Tongue (tissue), 2 donors: ENCODE measurements around the gene SGTA. TPM values are rescaled to one million over a fixed set of nuclear protein-coding genes. Genes with fewer than 3 reads are reported as not detected.
"Not testable (repeated sequence)": the region's sequence is repeated elsewhere in the genome, so short reads cannot be mapped to it uniquely, and the experiment has no call there.

ENCODE experiments used
- DNase-seq: peaks from one replicate; pipeline ENCODE4 v3.0.0-alpha.2; 2015
- total RNA-seq: library from RNA; depleted of rRNA; stranded (reverse); fragments of >200 nt; gene quantifications from one replicate; pipeline ENCODE4 v1.2.3, GENCODE V29; 2014

Gene SGTA
- total RNA-seq, 1 donor from 2014 or later: 49.7 TPM

- DNase-seq: no peak
Observed at GRCh38 chr19:2726904-2727639, 56.0 kb downstream of the SGTA start.

GRCh38 chr19:2726160-2726855 lies 56.8 kb downstream of the SGTA start:
- DNase-seq: no peak

- no peak for DNase-seq
Observed at GRCh38 chr19:2724148-2724557, 58.9 kb downstream of the SGTA start.

- DNase-seq: no peak
Observed at GRCh38 chr19:2723747-2724146, 59.3 kb downstream of the SGTA start.

DNA sequence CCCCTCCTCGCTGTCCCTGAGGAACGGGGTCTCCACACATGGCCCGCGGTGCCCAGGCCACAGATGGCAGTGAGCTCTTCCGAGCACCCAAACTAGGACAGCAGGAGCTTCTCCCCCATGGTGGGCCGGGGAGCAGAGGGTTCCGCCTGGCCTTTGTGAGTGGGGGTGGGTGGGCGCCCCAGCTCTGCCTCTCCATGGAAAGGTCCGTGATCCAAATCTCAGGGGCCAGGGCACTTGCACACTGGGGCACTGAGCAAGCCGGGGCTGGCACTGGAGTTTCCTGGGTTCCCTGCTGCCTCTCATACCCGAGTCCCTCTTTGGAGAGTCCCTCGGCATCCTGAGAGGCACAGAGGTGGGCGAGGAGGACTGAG lies 59.7 kb downstream of the SGTA start:
- no peak for DNase-seq

DNA sequence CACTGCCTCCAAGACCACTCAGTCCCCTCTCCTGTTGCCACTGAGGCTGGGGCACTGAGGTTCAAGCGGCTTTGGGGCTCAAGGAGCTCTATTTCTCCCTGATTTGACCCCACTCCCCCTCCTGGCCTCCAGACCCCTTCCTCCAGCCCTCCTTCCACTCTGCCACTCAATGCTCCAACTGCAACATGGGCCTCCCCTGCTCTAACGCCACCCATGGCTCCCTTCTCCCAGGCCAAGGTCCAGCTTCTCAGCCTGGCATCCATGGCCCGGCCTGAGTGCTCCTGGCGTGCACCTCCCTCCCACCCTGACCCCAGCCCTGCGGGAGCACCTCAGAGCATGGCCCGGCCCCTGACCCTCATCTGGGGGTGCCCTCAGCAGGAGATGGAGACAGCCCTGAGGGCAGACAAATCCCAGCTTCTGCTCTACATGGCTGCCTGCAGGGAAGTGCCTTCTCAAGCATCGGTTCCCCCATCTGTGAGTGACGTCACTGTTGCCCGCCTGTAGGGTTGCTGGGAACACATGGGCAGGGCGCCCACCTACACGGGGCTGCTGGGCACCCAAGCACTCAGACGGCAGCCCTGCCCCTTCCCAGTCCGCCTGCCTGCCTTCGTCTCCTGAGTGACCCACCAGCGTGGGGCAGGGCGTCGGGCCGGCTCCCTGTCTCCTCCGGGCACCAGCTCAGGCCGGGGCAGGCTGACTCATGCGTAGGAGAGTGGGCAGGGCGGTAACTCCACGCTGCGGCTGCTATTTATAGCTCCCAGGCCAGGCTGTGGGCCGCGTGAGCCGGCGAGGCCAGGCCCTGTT lies 60.3 kb downstream of the SGTA start:
- no peak for DNase-seq

GRCh38 chr19:2721570-2722540 lies 61.2 kb downstream of the SGTA start:
- DNase-seq: no peak

DNA sequence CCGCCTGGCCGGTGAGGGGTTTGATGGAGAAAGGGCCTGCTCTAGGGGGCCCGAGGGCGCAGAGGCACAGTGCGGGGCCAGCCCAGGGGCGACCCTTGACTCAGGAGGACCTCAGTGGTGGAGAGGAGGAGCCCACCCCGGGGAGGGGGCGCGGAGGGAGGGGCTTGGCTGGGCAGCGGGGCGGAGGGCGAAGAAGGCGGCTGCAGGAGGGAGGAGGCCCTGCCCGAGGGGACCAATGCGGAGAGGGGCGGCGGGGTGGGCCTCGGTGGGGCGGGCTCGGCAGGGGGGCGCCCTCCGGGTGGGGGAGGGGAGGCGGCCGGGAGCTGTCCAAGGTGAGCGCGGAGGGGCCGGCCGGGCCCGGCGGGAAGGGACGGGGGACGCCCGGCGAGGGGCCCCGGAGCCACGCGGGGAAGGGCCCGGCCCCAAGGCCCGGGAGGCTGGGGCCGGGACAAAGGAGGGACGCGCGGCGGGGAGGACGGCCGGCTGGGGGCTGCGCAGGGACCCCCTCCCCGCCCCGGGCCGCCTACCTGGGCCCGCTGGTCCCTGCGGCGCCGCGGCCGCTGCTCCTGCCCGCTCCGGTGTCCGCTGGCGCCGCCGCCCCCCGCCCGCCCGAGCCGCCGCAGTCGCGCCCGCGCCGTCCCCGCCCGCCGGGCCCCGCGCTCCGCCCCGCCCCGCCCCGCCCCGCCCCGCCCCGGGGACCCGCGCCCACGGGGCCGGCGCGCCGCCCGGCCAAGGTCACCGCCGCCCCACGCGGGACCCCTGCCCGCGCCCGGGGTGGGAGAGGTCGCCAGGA lies 62.1 kb downstream of the SGTA start, which contains the start of gene DIRAS1:
Gene DIRAS1 (minus strand): TSS at position 596 of the 793 bp plus-strand sequence. CDS start 3,566 bp downstream, outside the sequence.
- no peak for DNase-seq

DNA sequence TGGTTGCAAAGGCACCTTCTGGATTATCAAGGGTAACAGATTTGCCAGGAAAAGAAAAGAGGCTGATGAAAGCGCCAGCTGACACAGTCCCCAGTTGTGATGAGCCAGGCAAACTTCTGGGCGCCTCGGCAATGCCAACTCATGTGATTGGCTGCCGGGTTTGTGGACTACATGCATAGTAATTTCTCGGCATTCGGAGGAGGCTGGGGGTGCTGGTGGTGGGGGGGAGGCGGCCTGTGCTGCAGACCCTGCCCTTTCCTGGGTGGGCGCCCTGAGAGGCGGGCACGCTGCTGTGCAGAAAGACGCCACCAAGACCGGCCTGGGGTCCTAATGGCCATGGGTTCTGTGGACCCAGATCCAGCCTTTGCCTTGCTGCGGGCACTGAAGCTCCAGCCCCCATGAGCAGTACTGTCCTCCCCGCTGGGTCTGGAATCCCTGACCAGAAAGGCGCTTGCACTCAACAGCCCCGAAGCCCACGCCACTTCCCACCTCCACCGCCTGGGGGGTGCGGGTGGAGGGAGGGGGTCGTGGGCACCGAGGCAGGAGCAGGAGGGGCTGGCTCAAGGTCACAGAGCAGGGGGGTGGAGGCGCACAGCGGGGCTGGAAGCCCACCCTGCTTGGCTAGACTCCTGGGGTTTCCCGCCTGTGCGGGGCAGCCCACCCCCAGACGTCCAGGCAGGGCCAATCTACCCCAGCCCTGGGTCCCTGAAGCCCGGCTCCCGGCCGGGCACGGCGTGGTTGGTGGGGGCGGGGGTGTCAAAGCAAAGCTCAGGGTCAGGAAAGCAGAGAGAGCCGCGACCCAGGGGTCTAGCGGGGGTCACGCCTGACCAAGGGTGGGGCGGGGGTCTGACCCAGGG lies 62.9 kb downstream of the SGTA start:
- DNase-seq: peak; percentile 34

DNA sequence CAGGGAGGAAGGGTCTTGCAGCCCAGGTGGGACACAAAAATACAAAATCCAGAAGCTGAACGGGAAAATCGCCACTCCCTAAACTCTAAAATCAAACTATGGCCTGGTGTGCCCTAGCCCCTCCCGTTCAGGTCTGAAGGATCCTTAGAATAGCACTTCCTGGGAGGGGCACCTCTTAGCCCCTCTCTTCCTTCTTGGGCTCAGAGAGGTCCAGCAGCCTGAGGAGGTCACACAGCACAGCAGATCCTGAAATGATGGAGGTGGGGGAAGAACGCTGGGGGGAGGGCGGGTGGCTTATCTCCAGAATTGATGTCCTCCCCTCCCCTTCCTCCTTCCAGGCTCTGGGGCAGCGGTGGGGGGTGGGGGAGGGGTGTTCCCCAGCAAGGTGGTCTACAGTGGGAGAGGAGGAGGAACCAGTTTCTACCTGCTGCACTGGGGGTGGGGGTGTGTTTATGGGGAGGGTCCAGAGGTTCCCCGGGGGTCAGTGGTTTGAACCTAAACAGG lies 63.8 kb downstream of the SGTA start:
- no peak for DNase-seq

GRCh38 chr19:2717638-2718541 lies 65.2 kb downstream of the SGTA start:
- DNase-seq: no peak

- no peak for DNase-seq
Observed at GRCh38 chr19:2716722-2717637, 66.1 kb downstream of the SGTA start.

DNA sequence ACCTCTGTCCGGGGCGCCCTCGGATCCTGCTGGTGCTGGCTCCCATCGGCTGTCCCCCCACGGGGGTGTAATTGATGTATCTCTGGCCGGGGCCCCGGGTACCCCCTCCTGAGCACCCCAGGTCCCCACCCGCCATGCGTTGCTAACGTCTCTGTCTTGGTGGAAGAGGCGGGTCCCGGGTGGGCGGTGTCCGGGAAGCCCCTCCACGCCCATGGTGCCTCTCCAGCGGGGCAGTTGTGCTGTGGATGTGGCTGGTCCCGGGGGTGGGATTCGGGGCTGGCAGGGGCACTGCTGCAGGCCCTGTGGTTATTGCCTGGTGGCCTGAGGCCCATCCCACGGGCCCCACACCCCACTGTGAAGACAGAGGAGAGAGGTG lies 66.8 kb downstream of the SGTA start:
- no peak for DNase-seq

- no peak for DNase-seq
Observed at GRCh38 chr19:2715470-2716274, 67.4 kb downstream of the SGTA start.

GRCh38 chr19:2714531-2715269 lies 68.4 kb downstream of the SGTA start:
- no peak for DNase-seq

GRCh38 chr19:2714102-2714501 lies 69.0 kb downstream of the SGTA start:
- not testable (repeated sequence) for DNase-seq
